T-helper 2 cell (primary cell): ENCODE data around the gene L3MBTL1.
A peak's percentile ranks its signal among the peaks of the same experiment; 100 is the strongest.

Experiments
- DNase-seq, 5 experiments: peaks; one replicate each; pipeline versions ENCODE4 v3.0.0 to v3.0.0-alpha.2; 2012 to 2022

Gene L3MBTL1

DNA sequence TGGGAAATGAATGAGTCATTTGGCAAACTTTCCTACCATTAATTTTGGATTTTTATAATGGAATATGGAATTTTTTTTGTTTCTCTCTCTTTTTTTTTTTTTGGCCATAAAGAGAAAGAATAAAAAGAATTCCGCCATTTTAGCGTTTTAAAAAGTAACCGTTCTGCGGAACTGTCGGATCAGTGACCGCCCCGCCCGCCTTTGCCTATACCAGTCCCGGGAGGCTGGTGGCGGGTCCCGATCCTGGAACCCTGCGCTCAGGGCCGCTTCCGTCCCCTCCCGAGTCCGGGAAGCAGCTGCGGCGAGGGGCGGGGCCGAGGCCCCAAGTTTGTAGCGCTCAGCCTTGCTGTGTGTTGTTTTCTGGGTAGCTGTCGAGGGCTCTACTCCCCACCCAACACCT is 609 bp downstream of the L3MBTL1 start:
- DNase-seq, result no peak

DNA sequence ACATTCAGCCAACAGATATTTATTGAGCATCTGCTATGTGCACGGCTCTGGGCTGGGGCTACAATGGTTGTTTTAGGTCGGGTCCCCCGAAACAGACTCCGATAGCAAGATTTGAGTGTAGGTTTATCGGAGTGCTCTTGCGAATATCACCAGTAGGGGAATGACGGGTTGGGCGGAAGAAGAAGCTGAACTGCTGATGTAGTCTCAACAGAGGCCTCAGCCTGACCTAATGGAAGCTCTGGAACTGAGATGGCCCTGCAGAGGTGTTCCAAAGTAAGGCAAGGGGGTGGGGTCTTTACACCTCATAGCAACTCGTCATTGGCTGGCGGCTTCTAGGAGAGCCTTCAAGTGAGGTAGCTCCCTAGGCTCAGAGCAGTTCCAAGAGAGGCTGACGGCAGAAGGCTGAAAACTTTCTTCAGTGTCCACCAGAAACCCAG is 1.1 kb downstream of the L3MBTL1 start:
- DNase-seq, result no peak

DNA sequence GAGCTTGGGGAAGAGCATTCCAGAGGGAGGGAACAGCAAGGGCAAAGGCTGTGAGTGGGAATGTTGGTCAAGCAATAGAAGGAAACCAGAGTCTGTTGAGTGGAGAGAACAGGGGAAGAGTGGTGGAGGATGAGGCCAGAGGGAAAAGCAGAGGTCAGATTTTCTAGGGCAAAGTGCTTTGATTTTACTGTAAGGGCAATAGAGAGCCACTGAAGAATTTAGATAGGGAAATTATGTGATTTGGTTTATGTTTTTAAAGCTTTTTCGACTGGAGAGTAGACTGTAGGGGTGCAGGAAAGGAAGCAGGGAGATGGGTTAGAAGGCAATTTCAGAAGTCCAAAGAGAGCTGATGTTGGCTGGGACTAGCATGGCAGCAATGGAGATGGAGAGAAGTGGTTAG is 4.4 kb downstream of the L3MBTL1 start:
- DNase-seq, result no peak

GRCh38 chr20:43513372-43513930 is 6.0 kb downstream of the L3MBTL1 start:
- no peak for DNase-seq

DNA sequence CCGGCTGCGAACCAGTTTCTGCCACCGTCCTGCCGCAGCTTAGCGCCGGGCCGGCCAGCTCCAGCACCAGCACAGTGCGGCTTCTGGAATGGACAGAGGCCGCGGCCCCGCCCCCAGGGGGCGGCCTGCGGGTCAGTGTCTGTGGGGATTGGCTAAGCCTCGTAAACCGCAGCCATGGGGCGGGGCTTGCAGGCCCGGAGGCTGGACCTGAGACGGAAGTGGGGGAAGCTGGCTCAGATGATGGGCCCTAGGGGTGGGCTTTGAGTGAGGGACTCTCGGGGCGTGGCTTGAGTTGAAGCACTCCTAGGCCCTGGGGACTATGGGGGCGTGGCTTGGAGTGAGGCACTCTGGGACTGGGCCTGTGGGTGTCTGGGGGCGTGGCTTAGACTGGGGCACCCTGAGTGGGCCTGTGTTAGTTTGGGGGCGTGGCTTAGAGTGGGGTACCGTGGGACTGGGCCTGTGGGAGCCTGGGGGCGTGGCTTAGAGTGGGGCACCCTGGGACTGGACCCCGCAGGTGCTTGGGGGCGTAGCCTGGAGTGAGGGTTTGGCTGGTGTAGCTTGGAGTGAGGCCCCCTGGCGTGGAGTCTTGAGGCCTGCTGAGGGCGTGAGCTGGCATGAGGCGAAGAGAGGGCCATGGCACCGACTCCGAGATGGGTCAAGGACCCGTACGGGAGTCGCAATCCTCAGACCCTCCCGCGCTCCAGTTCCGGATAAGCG is 6.6 kb downstream of the L3MBTL1 start:
- DNase-seq, result peak; percentile 68 to 97 (median 90)

DNA sequence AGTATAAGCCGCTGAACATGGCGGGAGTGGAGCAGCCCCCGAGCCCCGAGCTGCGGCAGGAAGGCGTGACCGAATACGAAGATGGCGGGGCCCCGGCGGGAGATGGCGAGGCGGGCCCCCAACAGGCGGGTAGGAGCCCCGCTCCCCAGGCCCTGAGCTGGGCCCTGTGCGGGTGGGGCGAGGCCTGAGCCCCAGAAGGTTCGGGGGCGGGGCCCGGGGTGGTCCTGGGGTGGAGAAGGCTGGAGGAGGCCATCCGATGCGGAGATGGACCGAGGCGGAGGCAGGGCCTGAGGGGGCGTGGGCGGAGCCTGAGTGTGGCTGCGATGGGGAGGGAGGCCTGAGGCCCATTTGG is 7.1 kb downstream of the L3MBTL1 start:
- no peak for DNase-seq

GRCh38 chr20:43515628-43516027 is 8.1 kb downstream of the L3MBTL1 start:
- no peak for DNase-seq

GRCh38 chr20:43516251-43516824 is 8.8 kb downstream of the L3MBTL1 start:
- no peak for DNase-seq

- no peak for DNase-seq
These were observed 12.7 kb downstream of the L3MBTL1 start for GRCh38 chr20:43520074-43520630.

GRCh38 chr20:43525021-43525420 is 17.5 kb downstream of the L3MBTL1 start:
- no peak for DNase-seq

GRCh38 chr20:43528258-43528875 is 20.9 kb downstream of the L3MBTL1 start:
- no peak for DNase-seq

GRCh38 chr20:43529051-43529450 is 21.6 kb downstream of the L3MBTL1 start:
- DNase-seq, result no peak

GRCh38 chr20:43529457-43530153 is 22.1 kb downstream of the L3MBTL1 start:
- DNase-seq, result no peak

- no peak for DNase-seq
These were observed 23.0 kb downstream of the L3MBTL1 start for GRCh38 chr20:43530321-43531090.

DNA sequence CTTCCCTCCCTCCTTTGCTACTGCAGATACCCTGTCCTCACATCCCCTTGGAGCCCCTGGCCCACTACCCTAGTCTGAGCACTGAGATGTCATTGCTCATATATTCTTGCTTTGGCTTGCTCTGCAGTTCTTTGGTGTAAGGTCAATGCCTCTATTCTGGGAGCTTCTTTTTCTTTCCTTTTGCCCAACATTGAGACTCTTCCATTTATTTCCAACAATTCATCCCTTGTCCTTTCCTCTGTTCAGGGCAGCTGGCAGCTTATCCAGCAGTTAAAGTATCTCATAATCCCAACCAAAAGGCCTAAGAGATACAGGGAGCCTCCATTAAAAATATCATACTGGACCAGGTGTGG is 23.6 kb downstream of the L3MBTL1 start:
- DNase-seq, result no peak

DNA sequence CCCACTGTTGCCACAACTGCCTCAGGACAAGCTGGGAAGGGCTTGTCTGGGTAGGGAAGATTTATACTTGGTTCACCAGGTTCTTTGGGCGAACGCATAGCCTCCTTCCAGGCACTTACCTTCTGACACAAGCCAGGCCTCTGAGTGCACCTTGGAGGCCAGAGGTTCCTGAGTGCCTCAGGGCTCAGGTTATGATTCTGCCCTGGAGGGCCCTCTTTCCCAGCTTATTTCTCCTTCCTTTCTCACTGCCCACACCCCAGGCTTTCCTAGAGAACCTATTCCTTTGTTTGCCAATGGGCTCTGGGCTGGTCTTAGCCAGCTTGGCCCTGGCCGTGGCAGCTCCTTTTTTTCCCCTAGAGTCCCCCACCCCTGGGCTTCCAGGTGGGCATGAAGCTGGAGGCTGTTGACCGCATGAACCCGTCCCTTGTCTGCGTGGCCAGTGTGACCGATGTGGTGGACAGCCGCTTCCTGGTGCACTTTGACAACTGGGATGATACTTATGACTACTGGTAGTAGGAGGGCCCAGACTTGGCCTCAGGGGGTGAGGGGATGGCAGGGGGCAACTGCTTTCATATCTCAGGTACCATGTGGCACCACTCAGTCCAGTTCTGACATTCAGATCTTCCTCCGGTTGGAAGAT is 25.0 kb downstream of the L3MBTL1 start:
- DNase-seq, result no peak

DNA sequence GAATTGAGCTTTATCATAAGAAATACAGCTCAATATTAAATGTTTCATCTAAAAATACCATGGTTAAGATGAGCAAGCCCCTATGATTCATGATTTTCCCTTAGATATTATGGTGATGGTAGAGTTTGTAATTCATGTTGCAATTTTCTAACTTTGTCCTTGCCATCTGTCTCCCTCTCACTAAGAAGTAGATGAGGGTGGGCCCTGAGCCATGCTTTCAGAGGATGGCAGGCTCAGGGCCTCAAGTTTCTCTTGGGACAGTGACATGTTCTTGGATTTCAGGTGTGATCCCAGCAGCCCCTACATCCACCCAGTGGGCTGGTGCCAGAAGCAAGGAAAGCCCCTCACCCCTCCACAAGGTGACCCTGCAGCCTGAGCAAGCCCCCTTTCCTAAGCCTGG is 25.6 kb downstream of the L3MBTL1 start:
- no peak for DNase-seq

- no peak for DNase-seq
These were observed 26.5 kb downstream of the L3MBTL1 start for GRCh38 chr20:43534016-43534415.

DNA sequence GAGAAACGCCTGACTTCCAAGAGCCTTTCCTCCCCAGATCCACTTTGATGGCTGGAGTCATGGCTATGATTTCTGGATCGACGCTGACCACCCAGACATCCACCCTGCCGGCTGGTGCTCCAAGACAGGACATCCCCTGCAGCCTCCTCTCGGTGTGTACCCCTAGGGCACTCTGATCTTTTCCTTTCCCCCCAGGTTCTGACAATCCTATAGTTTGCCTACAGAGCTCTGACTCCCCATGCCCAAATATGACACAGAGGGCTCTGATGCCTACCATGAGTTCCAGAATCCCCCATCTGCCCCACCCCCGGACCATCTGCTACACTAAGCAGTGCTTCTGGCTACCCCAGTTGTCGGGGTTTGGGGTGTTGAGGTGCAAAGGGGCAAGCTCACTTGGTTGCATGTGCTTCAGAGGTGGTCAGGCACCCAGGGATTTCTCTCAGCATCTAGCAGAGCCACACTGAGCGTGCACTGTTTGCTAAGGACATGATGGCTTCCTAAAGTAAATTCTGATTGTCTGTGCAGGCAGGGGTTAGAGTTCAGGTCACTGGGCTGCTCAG is 27.4 kb downstream of the L3MBTL1 start:
- DNase-seq, result no peak

DNA sequence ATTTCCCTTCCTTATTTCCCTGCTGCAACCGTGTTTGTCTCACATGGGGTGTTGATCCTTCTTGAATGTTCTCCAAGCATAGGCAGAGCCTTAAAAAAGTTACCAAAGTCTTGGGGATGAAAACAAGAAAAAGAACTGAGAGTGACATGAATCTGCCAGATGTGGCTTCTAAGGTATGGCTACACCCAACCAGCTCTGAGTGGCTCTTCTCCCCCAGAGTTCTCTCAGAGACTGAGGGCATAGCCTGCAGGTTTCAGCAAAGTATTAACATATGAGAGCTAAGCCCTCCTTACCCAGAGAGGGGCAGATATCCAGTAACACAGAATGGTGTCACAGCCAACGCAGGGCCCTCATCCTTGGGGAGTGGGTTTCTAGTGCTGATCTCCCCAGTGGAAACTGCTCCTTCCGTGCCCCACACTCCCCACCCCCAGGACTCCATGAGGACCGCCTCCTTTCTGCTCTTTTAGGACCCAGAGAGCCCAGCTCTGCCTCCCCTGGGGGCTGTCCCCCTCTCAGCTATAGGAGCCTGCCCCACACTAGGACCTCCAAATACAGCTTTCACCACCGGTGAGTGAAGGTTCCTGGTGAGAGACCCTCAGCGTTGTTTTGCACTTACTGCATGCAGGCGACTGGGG is 28.0 kb downstream of the L3MBTL1 start:
- DNase-seq, result no peak
